HCT116 (cell line): ENCODE data around the gene COL23A1. TPM values are rescaled to one million over a fixed set of nuclear protein-coding genes. Genes with fewer than 3 reads are reported as not detected.

Source experiments
- ATAC-seq: fragments of 200-7000 bp; cut with Tn5 transposase; 2 replicates; pipeline ENCODE4 v1.9.1; 2020; ENCODE audit warnings: mild to moderate bottlenecking, moderate library complexity
- BruUV-seq: library from RNA; stranded (reverse); fragments of 400-500 nt; replicated peaks from 2 replicates; lab custom pipeline; 2021; lab: Mats Ljungman, UMichigan
- CTCF ChIA-PET: fragments of 300-600 bp; sonication (Branson Sonifier 250); formaldehyde crosslinking; loops from one replicate; lab custom pipeline; 2021; ENCODE audit warnings: antibody characterized with exemption; lab: Charles Lee
- POLR2A ChIA-PET: fragments of 300-600, 350-600 bp; sonication (Branson Sonifier 250); formaldehyde crosslinking; loops from one replicate; lab custom pipeline; 2021; ENCODE audit warnings: antibody characterized with exemption; lab: Charles Lee
- RAD21 ChIA-PET, 2 experiments: fragments of 300-600 bp; sonication (Branson Sonifier 250); formaldehyde crosslinking; loops; one replicate each; lab custom pipeline; 2023; ENCODE audit warnings: low total read pairs in 2 of 2; ENCODE audit not compliant: uncharacterized antibody in 2 of 2, unreplicated experiment in 2 of 2, low non-redundant PET in 1 of 2; lab: Charles Lee
- DNase-seq: peaks from one replicate; pipeline ENCODE4 v3.0.0-alpha.2; 2010; ENCODE audit warnings: low read depth, low spot score
- H2AFZ ChIP-seq: fragments of 200-600 bp; shearing (Covaris generic), sonication (generic); 2 replicates; pipeline ENCODE4 v1.6.1; 2017; ENCODE audit warnings: low read depth, mixed run types, mixed read lengths, antibody characterized with exemption, low read length; ENCODE audit not compliant: poor library complexity, severe bottlenecking
- H3K27ac ChIP-seq: 2 replicates; pipeline ENCODE4 v1.5.1; 2012; ENCODE audit warnings: low read depth, low read length
- H3K27me3 ChIP-seq: fragments of 200-600 bp; sonication (generic); 2 replicates; pipeline ENCODE4 v1.6.1; 2016; ENCODE audit warnings: mixed run types, low read length, mixed read lengths; ENCODE audit not compliant: insufficient read depth
- H3K36me3 ChIP-seq, 2 experiments: fragments of 200-500 bp in 1 of 2; fragments of 200-600 bp in 1 of 2; sonication (Bioruptor generic) in 1 of 2; sonication (generic) in 1 of 2; 2 replicates each; pipeline versions ENCODE4 v1.5.1 to v1.6.1; 2014 to 2016; ENCODE audit warnings: low read length in 2 of 2, inconsistent platforms in 1 of 2, mixed read lengths in 1 of 2, mixed run types in 1 of 2; ENCODE audit not compliant: insufficient read depth in 2 of 2, control insufficient read depth in 1 of 2
- H3K4me1 ChIP-seq, 2 experiments: fragments of 200-600 bp in 1 of 2; sonication (generic) in 1 of 2; 2 replicates each; pipeline versions ENCODE4 v1.5.1 to v1.6.1; 2012 to 2017; ENCODE audit warnings: low read length in 2 of 2, inconsistent platforms in 1 of 2, mild to moderate bottlenecking in 1 of 2, mixed read lengths in 1 of 2, mixed run types in 1 of 2, moderate library complexity in 1 of 2; ENCODE audit not compliant: insufficient read depth in 2 of 2, control insufficient read depth in 1 of 2
- H3K4me2 ChIP-seq: fragments of 200-600 bp; sonication (generic); 2 replicates; pipeline ENCODE4 v1.6.1; 2017; ENCODE audit warnings: mixed run types, low read length, mixed read lengths
- H3K4me3 ChIP-seq, 2 experiments: fragments of 200-600 bp in 1 of 2; sonication (generic) in 1 of 2; replicated peaks in 1 of 2; 2 replicates each; pipeline ENCODE4 v1.5.1; 2011 to 2016; ENCODE audit warnings: low read length in 2 of 2, control low read depth in 1 of 2, low read depth in 1 of 2, mild to moderate bottlenecking in 1 of 2, mixed read lengths in 1 of 2, mixed run types in 1 of 2
- H3K79me2 ChIP-seq: fragments of 200-600 bp; sonication (generic); 2 replicates; pipeline ENCODE4 v1.6.1; 2017; ENCODE audit warnings: mild to moderate bottlenecking, mixed run types, low read length, moderate library complexity, mixed read lengths; ENCODE audit not compliant: insufficient read depth
- H3K9ac ChIP-seq: fragments of 200-600 bp; sonication (generic); 2 replicates; pipeline ENCODE4 v1.6.1; 2016; ENCODE audit warnings: low read length, mixed read lengths
- H3K9me2 ChIP-seq: fragments of 200-600 bp; sonication (generic), shearing (Covaris generic); 2 replicates; pipeline ENCODE4 v1.6.1; 2017; ENCODE audit warnings: mixed run types, mild to moderate bottlenecking, moderate library complexity; ENCODE audit not compliant: insufficient read depth
- H3K9me3 ChIP-seq, 2 experiments: fragments of 200-500 bp in 1 of 2; fragments of 200-600 bp in 1 of 2; sonication (Bioruptor generic) in 1 of 2; sonication (generic) in 1 of 2; 2 replicates each; pipeline ENCODE4 v1.6.1; 2014 to 2017; ENCODE audit warnings: low read length in 2 of 2, mixed read lengths in 2 of 2, inconsistent platforms in 1 of 2, low read depth in 1 of 2, mild to moderate bottlenecking in 1 of 2, mixed run types in 1 of 2, moderate library complexity in 1 of 2; ENCODE audit not compliant: control insufficient read depth in 1 of 2, insufficient read depth in 1 of 2
- H4K20me1 ChIP-seq: fragments of 200-600 bp; sonication (generic), shearing (Covaris generic); 2 replicates; pipeline ENCODE4 v1.6.1; 2017; ENCODE audit warnings: mixed run types, mild to moderate bottlenecking, moderate library complexity; ENCODE audit not compliant: insufficient read depth
- CBX3 ChIP-seq: IDR thresholded peaks from 2 replicates; pipeline ENCODE4 v1.6.1; 2012; ENCODE audit warnings: low read depth
- intact Hi-C: fragments of 100-400 bp; cut with micrococcal nuclease; formaldehyde crosslinking; loops from 2 replicates; pipeline ENCODE4 v1.10.0; 2022
- total RNA-seq: library from RNA; stranded (reverse); gene quantifications from one replicate; pipeline ENCODE4 v1.2.1, GENCODE V29; 2021; ENCODE audit not compliant: unreplicated experiment
- TF ChIP-seq, protein P1 (sequence below): IDR thresholded peaks from 2 replicates; pipeline ENCODE4 v1.6.1; 2012; ENCODE audit warnings: low read depth

The COL23A1 gene
- total RNA-seq, 1 experiment from 2014 or later: not detected

DNA sequence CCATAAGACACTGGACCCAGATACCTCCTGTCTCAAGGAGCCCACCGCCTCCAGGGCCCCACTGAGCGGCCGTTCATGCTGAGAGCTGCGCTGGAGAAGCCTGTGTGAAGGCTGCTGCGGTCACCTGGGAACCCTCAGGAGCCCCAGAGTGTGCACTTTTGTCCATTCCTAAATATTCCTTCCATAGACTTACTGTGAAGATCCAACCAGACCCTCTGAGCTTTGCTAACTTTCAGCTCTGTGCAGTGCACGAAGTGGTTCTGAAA lies 119.5 kb downstream of the COL23A1 start:
- no peak overlapping the region for H3K4me2 ChIP-seq
- CTCF ChIA-PET: interaction anchor here (2.1 kb wide), 1 partner anchor 10 kb away, joined by 10 read pairs; no protein-coding TSS in a partner anchor
- no TSS peak for BruUV-seq

More for the DNA sequence above, 119.5 kb downstream of the COL23A1 start:
- Histone ChIP-seq H3K27me3 (no peaks in the 10 kb centered on the region), H3K4me1 (peaks cover 0 to 2% of the 10 kb centered on the region in 2 experiments; a peak in 1 of 4 replicates), H3K9me3 (no peaks in the 10 kb centered on the region), H3K27ac (no peak overlapping the region), H3K36me3 (no peaks in the 10 kb centered on the region), H2AFZ (no peak overlapping the region), H3K9ac (no peak overlapping the region), H3K9me2 (no peaks in the 10 kb centered on the region), H3K4me3 (no peak overlapping the region), H4K20me1 (no peaks in the 10 kb centered on the region), H3K79me2 (no peaks in the 10 kb centered on the region)
- ChIA-PET RAD21 (no interaction called here), POLR2A (no interaction called here)
- intact Hi-C loops: no loop called here
- ATAC-seq: no peak
- TF ChIP-seq, protein P1, sequence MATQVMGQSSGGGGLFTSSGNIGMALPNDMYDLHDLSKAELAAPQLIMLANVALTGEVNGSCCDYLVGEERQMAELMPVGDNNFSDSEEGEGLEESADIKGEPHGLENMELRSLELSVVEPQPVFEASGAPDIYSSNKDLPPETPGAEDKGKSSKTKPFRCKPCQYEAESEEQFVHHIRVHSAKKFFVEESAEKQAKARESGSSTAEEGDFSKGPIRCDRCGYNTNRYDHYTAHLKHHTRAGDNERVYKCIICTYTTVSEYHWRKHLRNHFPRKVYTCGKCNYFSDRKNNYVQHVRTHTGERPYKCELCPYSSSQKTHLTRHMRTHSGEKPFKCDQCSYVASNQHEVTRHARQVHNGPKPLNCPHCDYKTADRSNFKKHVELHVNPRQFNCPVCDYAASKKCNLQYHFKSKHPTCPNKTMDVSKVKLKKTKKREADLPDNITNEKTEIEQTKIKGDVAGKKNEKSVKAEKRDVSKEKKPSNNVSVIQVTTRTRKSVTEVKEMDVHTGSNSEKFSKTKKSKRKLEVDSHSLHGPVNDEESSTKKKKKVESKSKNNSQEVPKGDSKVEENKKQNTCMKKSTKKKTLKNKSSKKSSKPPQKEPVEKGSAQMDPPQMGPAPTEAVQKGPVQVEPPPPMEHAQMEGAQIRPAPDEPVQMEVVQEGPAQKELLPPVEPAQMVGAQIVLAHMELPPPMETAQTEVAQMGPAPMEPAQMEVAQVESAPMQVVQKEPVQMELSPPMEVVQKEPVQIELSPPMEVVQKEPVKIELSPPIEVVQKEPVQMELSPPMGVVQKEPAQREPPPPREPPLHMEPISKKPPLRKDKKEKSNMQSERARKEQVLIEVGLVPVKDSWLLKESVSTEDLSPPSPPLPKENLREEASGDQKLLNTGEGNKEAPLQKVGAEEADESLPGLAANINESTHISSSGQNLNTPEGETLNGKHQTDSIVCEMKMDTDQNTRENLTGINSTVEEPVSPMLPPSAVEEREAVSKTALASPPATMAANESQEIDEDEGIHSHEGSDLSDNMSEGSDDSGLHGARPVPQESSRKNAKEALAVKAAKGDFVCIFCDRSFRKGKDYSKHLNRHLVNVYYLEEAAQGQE: no peak
- no peak for TF ChIP-seq CBX3
- DNase-seq: no peak
